ENCODE measurements around the gene P4HA3. TPM values are rescaled to one million over a fixed set of nuclear protein-coding genes. Genes with fewer than 3 reads are reported as not detected.

Gene P4HA3
- total RNA-seq, 3 donors from 2014 or later (not counting 1 experiment from before 2014, with no cell fraction given), result not detected

GRCh38 chr11:74325649-74326645 lies 14.5 kb upstream of the P4HA3 start:
- DNase-seq, result no peak
- H3K9me3 Mint-ChIP-seq, result no peaks in the 10 kb centered on the region
- Histone ChIP-seq H3K27me3 (ENCODE audit: control insufficient read depth, insufficient read depth, low read length) (no peaks in the 10 kb centered on the region), H3K4me3 (ENCODE audit: low read length) (no peak overlapping the region), H3K9me3 (ENCODE audit: control insufficient read depth, insufficient read depth, low read length) (no peaks in the 10 kb centered on the region), H3K4me1 (ENCODE audit: control insufficient read depth, insufficient read depth, low read length) (no peaks in the 10 kb centered on the region), H3K36me3 (ENCODE audit: control insufficient read depth, insufficient read depth, low read length) (no peaks in the 10 kb centered on the region), H3K27ac (ENCODE audit: low read length) (no peak overlapping the region)
- intact Hi-C loops (cut with micrococcal nuclease), result no loop called here
- no peak overlapping the region for H3K27ac Mint-ChIP-seq
- WGBS (ENCODE audit: insufficient coverage), result 81% methylated on average over 7 of the region's 7 CpGs
- no peaks in the 10 kb centered on the region for H3K4me1 Mint-ChIP-seq
- peaks cover 7 to 11% of the 10 kb centered on the region in 2 donors for H3K27me3 Mint-ChIP-seq (ENCODE audit: low read depth in 2 of 2)
- no peak overlapping the region for H3K4me3 Mint-ChIP-seq
- ATAC-seq, result no peak
- H3K36me3 Mint-ChIP-seq, result no peaks in the 10 kb centered on the region
- TF ChIP-seq CTCF (IDR thresholded peaks at IDR 0.05), result no peak

- DNase-seq, result no peak
- H3K27me3 Mint-ChIP-seq (ENCODE audit: low read depth in 2 of 2), result peaks cover 12 to 24% of the 10 kb centered on the region in 2 donors
- Histone ChIP-seq H3K4me1 (ENCODE audit: control insufficient read depth, insufficient read depth, low read length) (no peaks in the 10 kb centered on the region), H3K36me3 (ENCODE audit: control insufficient read depth, insufficient read depth, low read length) (no peaks in the 10 kb centered on the region), H3K27me3 (ENCODE audit: control insufficient read depth, insufficient read depth, low read length) (no peaks in the 10 kb centered on the region), H3K27ac (ENCODE audit: low read length) (no peak overlapping the region), H3K9me3 (ENCODE audit: control insufficient read depth, insufficient read depth, low read length) (no peaks in the 10 kb centered on the region), H3K4me3 (ENCODE audit: low read length) (no peak overlapping the region)
- H3K9me3 Mint-ChIP-seq, result no peaks in the 10 kb centered on the region
- H3K4me3 Mint-ChIP-seq, result no peak overlapping the region
- TF ChIP-seq CTCF (IDR thresholded peaks at IDR 0.05), result no peak
- intact Hi-C loops (cut with micrococcal nuclease), result no loop called here
- 87% methylated on average over 2 of the region's 2 CpGs for WGBS (ENCODE audit: insufficient coverage)
- H3K36me3 Mint-ChIP-seq, result peaks cover 7% of the 10 kb centered on the region
- no peak overlapping the region for H3K27ac Mint-ChIP-seq
- no peaks in the 10 kb centered on the region for H3K4me1 Mint-ChIP-seq
- no peak for ATAC-seq
These were observed 11.2 kb upstream of the P4HA3 start for GRCh38 chr11:74322667-74323066.

GRCh38 chr11:74321487-74322188 lies 10.2 kb upstream of the P4HA3 start:
- Mint-ChIP-seq H3K27me3 (ENCODE audit: low read depth in 2 of 2) (peaks cover 20 to 34% of the 10 kb centered on the region in 2 donors), H3K27ac (no peak overlapping the region), H3K9me3 (peaks cover 3 to 9% of the 10 kb centered on the region in 2 donors), H3K4me1 (no peaks in the 10 kb centered on the region), H3K4me3 (no peak overlapping the region), H3K36me3 (peaks cover 18% of the 10 kb centered on the region)
- Histone ChIP-seq H3K4me1 (ENCODE audit: control insufficient read depth, insufficient read depth, low read length) (no peaks in the 10 kb centered on the region), H3K27ac (ENCODE audit: low read length) (no peak overlapping the region), H3K9me3 (ENCODE audit: control insufficient read depth, insufficient read depth, low read length) (no peaks in the 10 kb centered on the region), H3K4me3 (ENCODE audit: low read length) (no peak overlapping the region), H3K36me3 (ENCODE audit: control insufficient read depth, insufficient read depth, low read length) (no peaks in the 10 kb centered on the region), H3K27me3 (ENCODE audit: control insufficient read depth, insufficient read depth, low read length) (no peaks in the 10 kb centered on the region)
- TF ChIP-seq CTCF (IDR thresholded peaks at IDR 0.05), result peak; percentile 25
- intact Hi-C loops (cut with micrococcal nuclease), result no loop called here
- WGBS (ENCODE audit: insufficient coverage), result 54% methylated on average over 10 of the region's 10 CpGs
- no peak for ATAC-seq
- peak in 1 of 2 donors; percentile 65 for DNase-seq
